ENCODE results near the gene KDM4C.
"Not testable (repeated sequence)": the region's sequence is repeated elsewhere in the genome, so short reads cannot be mapped to it uniquely, and the experiment has no call there.

KDM4C gene

DNA sequence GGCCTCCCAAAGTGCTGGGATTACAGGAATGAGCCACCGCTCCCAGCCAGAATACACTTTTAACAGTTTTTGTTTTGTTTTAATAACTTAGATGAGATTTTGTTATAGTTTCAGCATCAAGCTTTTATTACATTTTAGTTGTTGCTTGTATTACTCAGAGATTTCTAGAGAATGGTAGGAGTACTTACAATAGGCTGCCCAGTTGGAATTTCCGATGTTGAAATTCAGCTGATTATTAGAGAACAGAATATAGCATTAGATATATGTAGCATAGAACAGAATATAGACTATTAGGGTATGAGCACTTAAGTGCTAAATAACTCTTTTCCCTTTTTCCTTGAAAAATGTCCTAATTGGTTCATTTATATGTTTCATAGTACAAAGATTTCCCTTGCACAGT, 6.2 kb downstream of the KDM4C start:
- no peak for DNase-seq (ENCODE audit: low read depth in 1 of 2, low spot score in 1 of 2)

DNA sequence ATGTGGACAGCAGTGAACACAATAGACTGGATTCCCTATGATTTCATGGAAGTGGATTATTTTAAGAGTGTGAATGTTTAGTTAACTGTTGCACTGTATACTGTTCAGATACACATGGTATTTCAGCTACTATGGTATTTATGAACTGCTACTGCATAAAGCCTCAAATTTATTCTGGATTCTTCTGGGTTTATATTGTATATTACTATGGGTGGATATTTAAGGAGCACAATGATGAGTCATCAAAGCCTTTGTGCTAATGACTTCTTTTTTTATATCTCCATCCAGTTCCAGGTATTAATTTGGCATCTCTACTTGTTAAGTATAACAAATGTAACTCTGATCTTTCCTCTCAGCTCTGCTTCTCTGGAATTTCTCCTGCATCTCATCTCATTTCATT, 6.8 kb downstream of the KDM4C start:
- DNase-seq (ENCODE audit: low read depth in 1 of 2, low spot score in 1 of 2): no peak

DNA sequence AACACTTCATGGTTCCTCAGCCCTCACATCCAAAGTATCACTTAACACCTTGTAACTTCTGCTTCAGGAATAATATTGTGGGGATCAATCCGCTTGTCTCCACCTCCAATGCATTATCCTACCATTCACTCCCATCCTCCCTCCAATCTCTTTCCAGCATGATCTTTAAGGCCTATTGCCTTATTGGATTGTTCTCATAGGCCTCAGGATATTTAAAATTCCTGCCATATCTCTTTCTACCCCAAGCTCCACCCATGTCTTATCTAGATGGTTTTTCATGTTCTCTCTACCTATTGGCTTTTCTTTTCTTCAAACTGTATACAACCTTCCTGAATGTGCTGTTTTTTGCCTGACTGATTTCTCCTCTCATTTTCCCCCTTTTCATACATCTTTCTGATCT, 7.2 kb downstream of the KDM4C start:
- no peak for DNase-seq (ENCODE audit: low read depth in 1 of 2, low spot score in 1 of 2)

DNA sequence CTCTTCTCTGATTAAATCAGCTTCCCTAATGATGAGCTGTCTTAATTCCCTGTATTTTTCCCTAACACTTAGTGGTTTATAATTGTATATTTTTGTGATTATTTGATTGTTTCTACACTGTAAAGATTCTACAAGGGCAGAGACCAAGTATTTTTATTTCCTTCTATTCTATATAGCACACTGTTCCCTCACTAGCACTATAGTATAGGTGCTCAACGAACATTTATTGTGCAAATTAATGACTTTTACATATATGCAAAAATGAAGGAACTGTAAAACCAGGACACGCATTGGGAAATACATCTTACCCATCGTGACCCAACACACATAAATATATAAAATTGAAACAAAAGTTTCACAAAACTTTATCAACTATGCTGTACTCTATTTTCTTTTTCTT, 7.6 kb downstream of the KDM4C start:
- DNase-seq (ENCODE audit: low read depth in 1 of 2, low spot score in 1 of 2): no peak

DNA sequence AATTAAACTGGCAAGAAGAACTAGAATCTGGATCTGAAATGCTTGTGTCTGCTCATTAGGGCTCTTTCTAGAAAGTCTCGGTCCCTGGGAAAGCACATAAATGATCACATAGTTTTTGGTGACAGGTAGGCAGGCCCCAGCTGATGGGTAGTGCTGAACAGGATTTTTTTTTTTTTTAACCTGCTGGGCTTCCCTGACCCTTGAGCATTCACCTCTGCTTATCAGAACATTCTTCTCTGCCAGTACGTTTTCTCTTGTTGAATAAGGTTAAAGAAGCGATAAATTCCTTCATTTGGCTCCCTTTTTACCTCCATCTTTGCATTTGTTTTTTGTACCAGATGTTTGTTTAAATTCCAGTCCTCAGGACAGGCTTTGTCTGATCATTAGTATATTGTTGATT, 8.8 kb downstream of the KDM4C start:
- no peak for DNase-seq (ENCODE audit: low read depth in 1 of 2, low spot score in 1 of 2)

DNA sequence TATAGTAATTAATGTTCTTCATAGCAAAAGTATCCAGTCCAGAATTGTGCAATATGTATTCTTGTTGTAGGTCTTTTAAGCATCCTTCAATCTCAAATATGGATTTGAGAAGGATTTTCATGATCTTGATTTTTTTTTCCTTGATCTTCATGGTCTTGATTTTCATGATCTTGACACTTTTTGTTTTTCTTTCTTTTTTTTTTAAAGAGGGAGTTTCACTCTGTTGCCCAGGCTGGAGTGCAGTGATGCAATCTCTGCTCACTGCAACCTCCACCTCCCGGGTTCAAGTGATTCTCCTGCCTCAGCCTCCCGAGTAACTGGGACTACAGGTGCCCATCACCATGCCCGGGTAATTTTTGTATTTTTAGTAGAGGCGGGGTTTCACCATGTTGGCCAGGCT, 10.8 kb downstream of the KDM4C start:
- DNase-seq (ENCODE audit: low read depth in 1 of 2, low spot score in 1 of 2): not testable (repeated sequence)

DNA sequence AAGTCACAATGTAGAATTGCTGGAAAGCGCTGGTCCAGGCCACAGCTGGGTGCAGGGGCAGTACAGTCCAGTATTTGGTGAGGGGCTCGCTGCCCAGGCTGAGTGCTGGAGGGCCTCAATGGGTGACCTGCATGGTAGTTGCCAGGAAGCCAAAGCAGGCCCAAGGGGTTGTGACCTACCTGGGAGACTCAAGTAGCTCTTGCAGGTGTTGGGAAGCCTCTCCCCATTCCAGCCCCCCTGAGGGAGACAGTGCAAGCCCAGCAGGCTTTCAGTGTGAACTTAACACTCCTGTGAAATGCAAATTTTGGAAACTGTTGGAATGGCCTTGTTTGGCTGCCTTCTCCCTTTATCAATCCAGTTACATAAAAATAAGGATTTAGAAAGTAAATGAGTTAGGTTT, 13.9 kb downstream of the KDM4C start:
- no peak for DNase-seq (ENCODE audit: low read depth in 1 of 2, low spot score in 1 of 2)

DNA sequence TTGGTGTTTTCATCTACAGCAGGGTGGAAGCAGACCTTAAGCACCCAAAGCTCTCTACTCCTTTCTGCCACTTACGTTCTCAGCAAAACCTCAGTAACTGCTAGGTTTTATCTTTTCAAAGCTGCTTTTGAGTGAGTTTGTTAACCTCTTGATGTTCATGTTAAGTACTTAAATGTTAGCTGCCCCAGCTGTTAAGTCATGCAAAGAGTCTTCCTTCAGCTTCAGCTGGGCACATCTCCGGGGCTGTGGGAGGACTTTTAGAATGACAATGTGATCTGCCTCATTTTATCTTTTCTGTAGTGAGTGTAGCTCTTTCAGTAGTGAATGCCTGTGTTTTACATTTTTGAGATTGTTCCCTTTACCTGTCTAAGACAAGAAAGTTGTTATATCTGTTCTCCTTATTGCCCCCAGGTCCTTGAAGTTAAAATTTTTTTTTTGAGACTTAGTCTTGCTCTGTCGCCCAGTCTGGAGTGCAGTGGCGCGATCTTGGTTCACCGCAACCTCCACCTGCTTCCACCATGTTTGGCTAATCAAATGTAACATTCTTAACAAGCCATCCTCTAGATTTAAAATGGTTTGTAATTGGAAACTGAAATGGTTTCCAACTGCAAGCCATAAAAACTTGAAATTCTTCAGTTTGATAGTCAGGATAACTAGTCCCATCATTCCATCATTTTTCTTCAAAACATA, 19.6 kb downstream of the KDM4C start:
- no peak for DNase-seq (ENCODE audit: low read depth in 1 of 2, low spot score in 1 of 2)

DNA sequence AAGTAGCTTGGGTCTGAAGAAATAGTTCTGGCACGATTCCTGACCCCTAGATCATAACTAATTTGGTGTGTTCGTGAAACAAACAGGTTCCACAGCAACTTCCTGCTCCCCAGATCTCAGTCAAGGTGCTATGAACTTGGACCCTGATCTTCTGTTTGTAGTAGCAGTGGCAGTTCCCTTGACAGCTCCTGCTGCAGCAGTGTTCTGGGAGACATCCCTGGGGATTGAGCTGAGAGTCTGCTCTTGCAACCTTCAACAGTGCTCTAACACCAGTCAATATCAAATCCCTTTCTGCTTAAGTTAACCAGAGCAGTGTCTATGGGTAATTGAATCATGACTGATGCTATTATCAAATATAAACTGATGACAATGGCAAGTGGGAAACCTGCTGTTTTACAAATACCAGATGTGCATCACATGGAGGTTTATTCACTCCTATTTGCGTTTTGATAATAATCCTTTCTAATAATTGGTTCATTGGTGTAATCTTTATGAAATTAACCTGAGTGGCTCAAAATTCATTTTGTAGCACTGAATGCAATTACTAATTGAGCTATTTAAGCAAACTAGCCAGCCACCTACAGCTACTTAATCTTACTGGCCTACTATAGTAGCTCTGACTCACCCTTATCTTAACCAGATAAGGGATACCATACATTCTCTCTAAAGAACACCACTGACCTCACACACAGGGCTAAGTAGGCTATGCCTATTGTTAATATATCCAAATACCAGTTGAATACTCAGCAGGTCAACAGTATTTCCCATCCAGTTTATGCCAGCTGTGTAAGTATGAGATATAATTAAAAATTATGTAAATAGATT, 21.9 kb downstream of the KDM4C start:
- no peak for DNase-seq (ENCODE audit: low read depth in 1 of 2, low spot score in 1 of 2)

DNA sequence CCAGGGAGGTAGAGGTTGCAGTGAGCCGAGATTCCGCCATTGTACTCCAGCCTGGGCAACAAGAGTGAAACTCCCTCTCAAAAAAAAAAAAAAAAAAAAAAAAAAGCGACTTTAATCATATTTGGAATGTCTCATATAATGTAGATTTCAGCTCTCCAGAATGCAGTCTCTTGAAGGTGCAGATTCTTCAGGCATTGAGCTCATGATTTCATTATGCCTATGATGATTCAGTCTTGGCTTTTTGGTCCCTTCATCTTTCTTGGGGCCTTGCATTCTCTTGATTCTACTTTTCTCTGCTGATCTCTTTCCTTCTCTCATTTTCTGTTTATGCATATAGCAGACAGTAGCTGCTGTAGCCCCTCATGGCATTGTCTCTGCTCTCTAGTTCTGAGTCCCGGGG, 22.9 kb downstream of the KDM4C start:
- DNase-seq (ENCODE audit: low read depth in 1 of 2, low spot score in 1 of 2): no peak

DNA sequence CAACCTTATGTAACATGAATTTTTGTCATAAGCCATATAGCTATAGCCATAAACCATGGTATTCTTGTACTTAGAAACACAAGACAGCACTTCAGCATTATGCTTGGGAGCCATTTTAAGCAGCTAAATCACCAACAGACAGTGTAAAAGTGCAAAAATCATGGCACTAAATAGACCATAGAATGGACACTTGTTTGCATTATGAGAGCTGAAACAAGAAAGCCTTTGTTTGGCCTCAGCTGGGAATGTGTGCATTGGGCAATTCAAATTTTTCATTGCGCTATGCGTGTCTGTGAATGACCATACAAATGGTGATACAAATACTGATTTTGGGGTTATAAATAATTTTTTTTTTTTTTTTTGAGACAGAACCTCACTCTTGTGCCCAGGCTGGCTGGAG, 23.7 kb downstream of the KDM4C start:
- no peak for DNase-seq (ENCODE audit: low read depth in 1 of 2, low spot score in 1 of 2)

DNA sequence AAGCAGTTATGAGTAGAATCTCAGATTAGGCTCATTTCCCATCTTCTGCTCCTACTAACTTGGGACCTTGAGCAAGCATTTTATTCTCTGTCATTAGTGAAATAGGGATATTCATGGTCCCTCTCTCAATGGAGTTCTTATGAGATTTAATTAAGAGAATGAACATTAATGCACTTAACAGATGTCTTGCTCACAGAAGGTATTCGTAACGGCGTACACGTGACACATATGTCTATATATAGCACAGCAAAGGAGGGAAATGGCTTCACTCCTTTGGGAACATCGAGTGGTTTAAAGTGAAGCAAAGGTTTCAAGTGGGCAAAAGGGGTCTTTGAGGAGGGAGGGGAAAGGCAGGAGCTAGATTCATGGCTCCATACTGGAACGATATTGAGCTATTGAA, 24.6 kb downstream of the KDM4C start:
- no peak for DNase-seq (ENCODE audit: low read depth in 1 of 2, low spot score in 1 of 2)

DNA sequence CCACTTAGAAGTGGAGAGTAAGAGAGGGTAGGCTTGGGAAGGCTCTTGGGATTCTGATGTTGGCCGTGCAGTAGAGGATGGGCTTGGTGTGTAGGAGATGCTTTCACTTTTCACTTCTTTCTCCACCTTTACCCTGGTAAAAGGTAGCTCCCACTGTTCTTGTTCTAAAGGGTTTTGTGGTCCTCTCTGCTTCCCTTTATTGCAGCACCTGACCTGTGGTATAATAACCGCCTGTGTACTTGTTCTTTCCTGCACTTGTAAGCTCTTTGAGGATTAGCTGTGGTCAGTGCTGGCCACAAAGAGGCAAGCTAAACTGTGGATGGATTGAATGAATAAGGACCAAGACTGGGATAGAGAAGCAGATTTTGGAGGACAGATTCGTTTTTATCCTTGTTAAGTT, 25.2 kb downstream of the KDM4C start:
- DNase-seq (ENCODE audit: low read depth in 1 of 2, low spot score in 1 of 2): no peak

DNA sequence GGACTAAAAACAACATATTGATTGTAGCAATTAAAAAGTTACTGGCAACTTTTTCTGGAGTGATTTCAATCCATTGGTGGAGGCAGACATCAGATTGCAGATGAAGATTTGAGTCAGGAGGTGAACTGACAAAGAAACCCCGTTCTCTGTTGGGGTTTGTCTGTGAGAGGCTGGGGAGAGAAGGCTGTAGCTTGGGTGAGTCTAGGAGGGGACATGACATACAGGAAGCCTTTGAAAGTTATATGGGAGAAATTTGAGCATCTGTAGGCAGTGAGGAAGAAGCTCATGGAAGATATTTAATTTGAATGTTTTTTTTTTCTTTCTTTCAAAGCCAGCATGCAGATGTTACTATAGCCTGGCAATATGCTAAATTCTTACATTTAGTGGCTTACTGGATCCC, 26.0 kb downstream of the KDM4C start:
- no peak for DNase-seq (ENCODE audit: low read depth in 1 of 2, low spot score in 1 of 2)

DNA sequence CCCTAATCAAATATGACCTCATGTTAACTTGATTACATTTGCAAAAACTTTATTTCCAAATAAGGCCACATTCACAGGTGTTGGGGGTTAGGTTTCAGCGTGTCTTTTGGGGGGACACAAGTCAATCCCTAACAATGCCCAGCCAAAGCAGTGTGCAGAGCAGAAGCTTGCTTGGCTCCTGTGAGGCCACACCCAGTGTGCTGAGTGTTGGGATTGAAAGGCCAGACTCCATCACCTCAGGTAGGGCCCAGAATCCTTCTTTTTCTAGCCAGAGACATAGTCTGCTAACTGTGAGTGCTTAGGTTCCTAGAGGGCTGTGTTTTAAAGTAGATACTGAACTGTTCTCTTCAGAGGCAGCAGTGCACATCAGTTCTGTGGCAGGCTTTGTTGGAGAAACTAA, 27.9 kb downstream of the KDM4C start:
- DNase-seq (ENCODE audit: low read depth in 1 of 2, low spot score in 1 of 2): no peak

DNA sequence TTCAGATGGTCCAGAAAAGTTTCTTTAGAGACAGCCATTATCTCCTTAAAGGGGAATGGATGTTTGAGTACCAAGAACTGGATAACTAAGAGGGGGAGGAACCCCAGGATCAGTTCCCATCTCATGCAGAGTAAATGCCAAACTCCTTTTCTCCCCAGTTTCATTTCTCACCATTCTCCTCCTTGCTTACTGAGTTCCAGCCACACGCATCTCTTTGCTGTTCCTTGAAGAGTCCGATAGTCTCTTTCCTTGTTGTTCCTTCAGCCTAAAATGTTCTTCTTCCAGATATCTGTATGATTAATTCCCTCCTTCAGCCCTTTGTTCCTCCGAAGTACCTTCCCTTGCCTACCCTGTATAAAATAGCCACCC, 30.0 kb downstream of the KDM4C start:
- no peak for DNase-seq (ENCODE audit: low read depth in 1 of 2, low spot score in 1 of 2)

DNA sequence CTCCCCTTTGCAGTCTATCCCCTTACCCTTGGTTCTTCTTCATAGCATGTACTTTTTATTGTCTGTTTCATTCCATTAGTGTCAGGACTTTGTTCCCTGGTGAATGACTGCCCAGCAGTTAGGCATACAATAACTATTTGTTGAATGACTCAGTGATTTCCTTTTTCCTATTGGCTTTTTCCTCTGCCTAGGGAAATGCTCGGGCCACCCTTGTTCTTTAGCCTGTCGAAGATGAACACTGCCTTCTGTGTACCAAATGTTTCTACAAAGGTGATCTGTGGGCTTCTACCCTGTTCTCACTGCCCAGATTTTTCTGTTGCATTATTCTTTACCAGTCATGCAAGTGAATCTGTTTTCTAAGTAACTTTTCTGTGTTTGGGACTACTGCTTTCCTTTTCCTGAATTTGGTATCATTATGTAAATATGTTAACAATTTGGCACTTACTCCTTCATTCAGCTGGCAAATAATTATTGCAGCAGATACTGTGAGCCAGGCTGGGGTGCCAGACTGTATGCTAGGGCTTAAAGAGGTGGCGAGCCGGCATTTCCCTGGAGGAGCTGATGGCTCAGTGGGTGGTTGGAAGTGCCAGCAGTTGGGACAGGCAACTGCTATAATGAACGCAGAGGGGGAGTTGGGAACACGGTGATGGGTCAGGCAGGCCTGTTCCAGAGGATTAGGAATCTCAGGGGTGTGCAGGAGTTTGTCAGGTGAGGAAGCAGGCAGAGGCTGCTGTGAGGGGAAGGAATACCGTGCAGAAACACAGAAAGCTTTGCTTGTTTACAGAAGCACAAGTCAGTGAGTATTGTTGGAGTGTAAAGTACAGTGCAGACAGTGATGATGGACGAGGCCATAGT, 30.6 kb downstream of the KDM4C start:
- no peak for DNase-seq (ENCODE audit: low read depth in 1 of 2, low spot score in 1 of 2)

DNA sequence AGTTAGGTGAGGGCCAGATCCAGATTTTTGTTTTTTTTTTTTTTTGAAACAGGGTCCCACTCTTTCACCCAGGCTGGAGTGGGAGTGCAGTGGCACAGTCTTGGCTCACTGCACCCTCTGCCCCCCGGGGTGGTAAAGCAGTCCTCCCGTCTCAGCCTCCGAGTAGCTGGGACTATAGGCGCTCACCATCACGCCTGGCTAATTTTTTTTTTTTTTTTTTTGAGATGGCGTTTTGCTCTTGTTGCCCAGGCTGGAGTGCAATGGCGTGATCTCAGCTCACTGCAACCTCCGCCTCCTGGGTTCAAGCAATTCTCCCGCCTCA, 31.2 kb downstream of the KDM4C start:
- DNase-seq (ENCODE audit: low read depth in 1 of 2, low spot score in 1 of 2): not testable (repeated sequence)

DNA sequence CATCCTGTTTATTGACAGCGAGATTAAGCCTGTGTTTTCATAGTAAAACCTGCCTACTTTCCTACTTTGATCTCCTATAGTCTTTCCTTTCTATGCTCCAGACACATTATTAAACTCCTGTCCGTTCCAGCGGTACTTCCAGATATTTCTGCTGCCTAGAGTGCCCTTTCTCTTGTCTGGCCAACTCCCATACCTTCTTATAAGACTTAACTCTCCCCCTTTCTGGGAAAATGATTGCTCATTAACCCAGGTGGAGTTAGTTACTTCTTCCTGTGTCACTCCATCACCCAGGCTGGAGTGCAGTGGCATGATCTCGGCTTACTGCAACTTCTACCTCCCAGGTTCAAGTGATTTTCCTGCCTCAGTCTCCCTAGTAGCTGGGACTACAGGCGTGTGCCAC, 33.1 kb downstream of the KDM4C start:
- DNase-seq (ENCODE audit: low read depth in 1 of 2, low spot score in 1 of 2): no peak

DNA sequence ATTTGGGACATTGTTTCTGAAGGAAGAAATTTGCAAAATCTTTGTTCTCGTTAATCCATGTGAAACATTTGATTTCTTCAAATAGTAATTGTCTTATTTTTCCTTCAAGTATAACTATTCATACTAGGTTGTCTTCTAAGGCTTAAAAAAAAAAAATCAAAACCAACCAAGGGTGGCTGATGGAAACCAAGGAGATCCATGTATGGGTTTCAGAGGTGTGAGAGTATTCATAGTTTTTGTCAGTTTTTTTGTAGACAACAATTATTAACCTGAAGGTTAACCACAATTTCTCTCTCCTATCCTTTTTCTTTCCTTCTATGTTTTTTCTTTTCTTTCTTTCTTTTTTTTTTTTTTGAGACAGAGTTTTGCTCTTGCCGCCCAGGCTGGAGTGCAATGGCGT, 35.4 kb downstream of the KDM4C start:
- no peak for DNase-seq (ENCODE audit: low read depth in 1 of 2, low spot score in 1 of 2)

DNA sequence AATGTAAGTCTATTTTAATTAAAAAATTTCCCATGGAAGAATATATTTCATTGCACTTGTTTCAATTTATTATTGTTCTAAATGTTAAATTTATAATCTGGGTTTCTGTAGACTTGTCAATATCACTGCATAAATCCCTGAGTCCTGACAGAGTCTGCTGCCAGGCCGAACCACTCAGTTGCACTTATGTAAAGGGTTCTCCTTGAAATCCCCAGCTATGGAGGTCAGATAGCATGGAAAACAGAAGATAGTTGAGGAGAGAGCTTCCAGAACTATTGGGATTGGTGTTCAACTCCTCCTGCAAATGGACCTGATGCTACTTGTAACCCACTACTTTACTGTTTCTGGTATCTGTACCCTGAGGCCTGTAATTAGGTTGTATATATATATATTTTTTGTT, 37.2 kb downstream of the KDM4C start:
- DNase-seq (ENCODE audit: low read depth in 1 of 2, low spot score in 1 of 2): no peak

DNA sequence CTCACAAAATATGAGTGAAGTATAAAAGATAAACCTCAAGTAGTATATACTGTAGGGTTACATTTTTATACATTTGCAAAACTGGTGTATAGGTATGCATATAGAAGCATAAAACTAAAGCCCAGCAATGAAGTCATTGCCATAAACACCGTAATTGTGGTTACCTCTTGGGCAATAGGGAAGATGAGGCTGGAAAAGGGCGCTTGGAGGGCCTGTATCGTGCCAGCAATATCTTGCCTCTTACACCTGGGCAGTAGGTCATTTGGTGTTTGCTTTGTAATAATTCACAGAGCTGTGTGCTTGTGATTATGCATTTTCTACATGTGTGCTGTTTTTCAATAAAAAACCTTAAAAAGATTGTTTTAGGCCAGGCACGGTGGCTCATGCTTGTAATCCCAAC, 45.2 kb downstream of the KDM4C start:
- DNase-seq (ENCODE audit: low read depth in 1 of 2, low spot score in 1 of 2): no peak
